ENCODE data around the gene CFD.
"Not testable (repeated sequence)": the region's sequence is repeated elsewhere in the genome, so short reads cannot be mapped to it uniquely, and the experiment has no call there.

The CFD gene

DNA sequence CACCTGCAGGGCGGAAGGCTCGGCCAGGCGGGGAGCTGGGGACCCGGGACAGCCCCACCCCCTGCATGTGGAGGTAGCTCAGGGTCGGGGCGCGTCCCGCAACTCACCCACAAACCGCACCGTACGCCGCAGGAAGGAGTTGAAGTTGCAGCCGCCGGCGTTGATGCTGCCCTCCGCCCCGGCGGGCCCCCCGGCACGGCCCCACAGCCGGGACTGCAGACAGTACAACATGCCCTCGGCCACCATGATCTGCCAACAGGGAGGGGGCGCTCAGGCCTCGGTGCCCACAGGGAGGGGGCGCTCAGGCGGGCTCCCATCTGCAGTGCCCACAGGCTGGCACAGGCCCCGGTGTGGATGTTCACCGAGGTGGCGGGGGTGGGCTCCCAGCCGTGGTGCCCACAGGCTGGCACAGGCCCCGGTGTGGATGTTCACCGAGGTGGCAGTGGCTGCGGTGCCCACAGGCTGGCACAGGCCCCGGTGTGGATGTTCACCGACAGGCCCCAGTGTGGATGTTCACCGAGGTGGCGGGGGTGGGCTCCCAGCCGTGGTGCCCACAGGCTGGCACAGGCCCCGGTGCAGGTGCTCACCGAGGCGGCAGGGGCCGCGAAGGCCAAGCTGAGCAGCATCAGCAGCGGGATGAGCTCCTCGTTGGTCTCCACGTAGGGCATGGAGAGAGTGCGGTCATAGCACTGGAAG lies 44.2 kb upstream of the CFD start:
- H3K4me3 ChIP-seq (ENCODE audit: low read length in 2 of 2) = no peak overlapping the region
- H3K4me1 ChIP-seq (ENCODE audit: control insufficient read depth, insufficient read depth, low read length) = no peaks in the 10 kb centered on the region
- no peaks in the 10 kb centered on the region for H3K9me3 ChIP-seq (ENCODE audit: control insufficient read depth in 2 of 2, low read length in 2 of 2)
- H3K27ac ChIP-seq (ENCODE audit: low read length) = no peak overlapping the region
- H3K36me3 ChIP-seq (ENCODE audit: control insufficient read depth in 2 of 2, insufficient read depth in 2 of 2, low read length in 2 of 2) = peaks cover 4 to 8% of the 10 kb centered on the region in 2 donors
- no peaks in the 10 kb centered on the region for H3K27me3 ChIP-seq (ENCODE audit: control insufficient read depth in 1 of 2, insufficient read depth in 2 of 2, low read length in 2 of 2)
- no peak overlapping the region for H3K9ac ChIP-seq (ENCODE audit: low read length in 2 of 2)

DNA sequence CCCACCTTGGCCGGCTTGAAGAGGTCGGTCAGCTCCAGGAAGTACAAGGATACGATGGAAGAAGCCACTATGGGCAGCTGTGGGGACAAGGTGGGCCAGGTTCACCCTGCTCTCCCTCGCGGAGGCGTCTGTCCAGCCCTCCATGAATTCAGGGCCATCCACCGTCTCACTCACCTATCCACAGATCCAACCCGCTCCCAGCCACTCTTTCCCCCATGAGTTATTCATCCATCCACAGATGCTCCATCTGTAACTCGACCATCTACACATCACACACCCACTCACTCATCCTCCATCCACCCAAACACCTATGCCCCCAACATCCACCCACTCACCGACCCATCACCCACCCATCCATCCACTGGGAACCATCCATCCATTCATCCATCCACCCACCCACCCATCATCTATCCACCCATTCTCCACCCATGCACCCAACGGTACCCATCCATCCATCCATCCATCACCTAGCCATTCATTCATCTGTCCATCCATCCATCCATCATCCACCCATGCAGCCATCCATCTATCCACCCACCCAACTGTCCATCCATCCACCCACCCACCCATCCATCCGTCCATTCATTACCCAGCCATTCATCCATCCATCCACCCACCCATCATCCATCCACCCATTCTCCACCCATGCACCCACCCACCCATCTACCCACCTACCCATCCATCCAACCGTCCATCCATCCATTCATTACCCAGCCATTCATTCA lies 43.5 kb upstream of the CFD start:
- no peak overlapping the region for H3K9ac ChIP-seq (ENCODE audit: low read length in 2 of 2)
- peaks cover 0 to 5% of the 10 kb centered on the region in 2 donors for H3K36me3 ChIP-seq (ENCODE audit: control insufficient read depth in 2 of 2, insufficient read depth in 2 of 2, low read length in 2 of 2)
- H3K9me3 ChIP-seq (ENCODE audit: control insufficient read depth in 2 of 2, low read length in 2 of 2) = no peaks in the 10 kb centered on the region
- H3K27me3 ChIP-seq (ENCODE audit: control insufficient read depth in 1 of 2, insufficient read depth in 2 of 2, low read length in 2 of 2) = no peaks in the 10 kb centered on the region
- H3K4me1 ChIP-seq (ENCODE audit: control insufficient read depth, insufficient read depth, low read length) = no peaks in the 10 kb centered on the region
- no peak overlapping the region for H3K27ac ChIP-seq (ENCODE audit: low read length)
- H3K4me3 ChIP-seq (ENCODE audit: low read length in 2 of 2) = no peak overlapping the region

- Histone ChIP-seq H3K36me3 (ENCODE audit: control insufficient read depth in 2 of 2, insufficient read depth in 2 of 2, low read length in 2 of 2) (peaks cover 0 to 5% of the 10 kb centered on the region in 2 donors), H3K27ac (ENCODE audit: low read length) (no peak overlapping the region), H3K9ac (ENCODE audit: low read length in 2 of 2) (no peak overlapping the region), H3K9me3 (ENCODE audit: control insufficient read depth in 2 of 2, low read length in 2 of 2) (no peaks in the 10 kb centered on the region), H3K27me3 (ENCODE audit: control insufficient read depth in 1 of 2, insufficient read depth in 2 of 2, low read length in 2 of 2) (peaks cover 0 to 3% of the 10 kb centered on the region in 2 donors), H3K4me1 (ENCODE audit: control insufficient read depth, insufficient read depth, low read length) (peaks cover 2% of the 10 kb centered on the region), H3K4me3 (ENCODE audit: low read length in 2 of 2) (no peak overlapping the region)
Measured at GRCh38 chr19:816500-816857, 43.0 kb upstream of the CFD start.

DNA sequence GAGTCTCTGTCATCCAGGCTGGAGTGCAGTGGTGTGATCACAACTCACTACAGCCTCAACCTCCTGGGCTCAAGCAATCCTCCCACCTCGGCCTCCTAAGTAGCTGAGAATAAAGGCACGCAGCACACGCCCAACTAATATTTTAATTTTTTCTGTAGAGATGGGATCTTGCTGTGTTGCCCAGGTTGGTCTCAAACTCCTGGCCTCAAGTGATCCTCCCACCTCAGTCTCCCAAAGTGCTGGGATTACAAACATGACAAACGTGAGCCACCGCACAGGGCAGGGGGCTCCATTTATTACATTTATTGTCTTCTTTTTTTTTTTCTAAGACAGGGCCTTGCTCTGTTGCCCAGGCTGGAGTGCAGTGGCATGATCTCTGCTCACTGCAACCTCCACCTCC lies 39.3 kb upstream of the CFD start:
- not testable (repeated sequence) for H3K9me3 ChIP-seq (ENCODE audit: control insufficient read depth in 2 of 2, low read length in 2 of 2); H3K4me1 ChIP-seq (ENCODE audit: control insufficient read depth, insufficient read depth, low read length); H3K27ac ChIP-seq (ENCODE audit: low read length); H3K36me3 ChIP-seq (ENCODE audit: control insufficient read depth in 2 of 2, insufficient read depth in 2 of 2, low read length in 2 of 2); H3K4me3 ChIP-seq (ENCODE audit: low read length in 2 of 2); H3K9ac ChIP-seq (ENCODE audit: low read length in 2 of 2)
- peaks cover 7 to 17% of the 10 kb centered on the region in 2 donors for H3K27me3 ChIP-seq (ENCODE audit: control insufficient read depth in 1 of 2, insufficient read depth in 2 of 2, low read length in 2 of 2)

- peaks cover 5% of the 10 kb centered on the region for H3K4me1 ChIP-seq (ENCODE audit: control insufficient read depth, insufficient read depth, low read length)
- no peak overlapping the region for H3K27ac ChIP-seq (ENCODE audit: low read length)
- H3K4me3 ChIP-seq (ENCODE audit: low read length in 2 of 2) = peak overlapping the region in 1 of 2 donors; percentile 29
- H3K9me3 ChIP-seq (ENCODE audit: control insufficient read depth in 2 of 2, low read length in 2 of 2) = no peaks in the 10 kb centered on the region
- peaks cover 7 to 17% of the 10 kb centered on the region in 2 donors for H3K27me3 ChIP-seq (ENCODE audit: control insufficient read depth in 1 of 2, insufficient read depth in 2 of 2, low read length in 2 of 2)
- no peaks in the 10 kb centered on the region for H3K36me3 ChIP-seq (ENCODE audit: control insufficient read depth in 2 of 2, insufficient read depth in 2 of 2, low read length in 2 of 2)
- H3K9ac ChIP-seq (ENCODE audit: low read length in 2 of 2) = no peak overlapping the region
Measured at GRCh38 chr19:821231-821824, 38.1 kb upstream of the CFD start.

GRCh38 chr19:821825-822503 lies 37.5 kb upstream of the CFD start, which contains the start of gene PLPPR3:
TSS of gene PLPPR3 (minus strand) at chr19:821955. CDS start at chr19:821559, 396 bp downstream.
- no peaks in the 10 kb centered on the region for H3K36me3 ChIP-seq (ENCODE audit: control insufficient read depth in 2 of 2, insufficient read depth in 2 of 2, low read length in 2 of 2)
- peaks cover 7 to 17% of the 10 kb centered on the region in 2 donors for H3K27me3 ChIP-seq (ENCODE audit: control insufficient read depth in 1 of 2, insufficient read depth in 2 of 2, low read length in 2 of 2)
- no peak within 1 kb of the TSS for H3K9ac ChIP-seq (ENCODE audit: low read length in 2 of 2)
- H3K9me3 ChIP-seq (ENCODE audit: control insufficient read depth in 2 of 2, low read length in 2 of 2) = no peaks in the 10 kb centered on the region
- no peak within 1 kb of the TSS for H3K27ac ChIP-seq (ENCODE audit: low read length)
- peak within 1 kb of the TSS in 1 of 2 donors; percentile 29 for H3K4me3 ChIP-seq (ENCODE audit: low read length in 2 of 2)
- peaks cover 5% of the 10 kb centered on the region for H3K4me1 ChIP-seq (ENCODE audit: control insufficient read depth, insufficient read depth, low read length)

GRCh38 chr19:823565-824121 lies 35.8 kb upstream of the CFD start:
- no peak overlapping the region for H3K27ac ChIP-seq (ENCODE audit: low read length)
- H3K9me3 ChIP-seq (ENCODE audit: control insufficient read depth in 2 of 2, low read length in 2 of 2) = no peaks in the 10 kb centered on the region
- no peak overlapping the region for H3K4me3 ChIP-seq (ENCODE audit: low read length in 2 of 2)
- H3K36me3 ChIP-seq (ENCODE audit: control insufficient read depth in 2 of 2, insufficient read depth in 2 of 2, low read length in 2 of 2) = no peaks in the 10 kb centered on the region
- H3K27me3 ChIP-seq (ENCODE audit: control insufficient read depth in 1 of 2, insufficient read depth in 2 of 2, low read length in 2 of 2) = peaks cover 9 to 19% of the 10 kb centered on the region in 2 donors
- no peak overlapping the region for H3K9ac ChIP-seq (ENCODE audit: low read length in 2 of 2)
- H3K4me1 ChIP-seq (ENCODE audit: control insufficient read depth, insufficient read depth, low read length) = peaks cover 5% of the 10 kb centered on the region

DNA sequence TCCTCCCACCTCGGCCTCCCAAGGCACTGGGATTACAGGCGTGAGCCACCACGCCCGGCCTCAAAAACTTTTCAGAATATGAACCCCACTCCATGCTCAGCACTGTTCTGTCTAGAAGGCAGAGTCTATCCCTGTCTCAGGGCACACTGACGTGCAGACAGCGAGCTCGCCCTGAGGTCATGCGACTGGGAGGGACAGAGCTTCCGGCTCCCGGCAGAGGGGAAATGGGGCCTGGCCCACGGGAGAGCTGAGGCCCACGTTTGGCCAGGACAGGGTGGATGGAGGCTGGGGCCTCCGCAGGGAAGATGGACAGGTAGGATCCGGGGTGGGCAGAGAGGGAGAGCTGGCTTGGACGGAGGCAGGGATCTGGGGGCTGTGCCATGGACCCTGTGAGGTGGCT lies 34.6 kb upstream of the CFD start:
- H3K4me3 ChIP-seq (ENCODE audit: low read length in 2 of 2) = no peak overlapping the region
- peaks cover 5% of the 10 kb centered on the region for H3K4me1 ChIP-seq (ENCODE audit: control insufficient read depth, insufficient read depth, low read length)
- H3K27ac ChIP-seq (ENCODE audit: low read length) = no peak overlapping the region
- H3K27me3 ChIP-seq (ENCODE audit: control insufficient read depth in 1 of 2, insufficient read depth in 2 of 2, low read length in 2 of 2) = peaks cover 11 to 19% of the 10 kb centered on the region in 2 donors
- no peaks in the 10 kb centered on the region for H3K9me3 ChIP-seq (ENCODE audit: control insufficient read depth in 2 of 2, low read length in 2 of 2)
- no peaks in the 10 kb centered on the region for H3K36me3 ChIP-seq (ENCODE audit: control insufficient read depth in 2 of 2, insufficient read depth in 2 of 2, low read length in 2 of 2)
- no peak overlapping the region for H3K9ac ChIP-seq (ENCODE audit: low read length in 2 of 2)

- Histone ChIP-seq H3K4me1 (ENCODE audit: control insufficient read depth, insufficient read depth, low read length) (peaks cover 5% of the 10 kb centered on the region), H3K36me3 (ENCODE audit: control insufficient read depth in 2 of 2, insufficient read depth in 2 of 2, low read length in 2 of 2) (no peaks in the 10 kb centered on the region), H3K9ac (ENCODE audit: low read length in 2 of 2) (no peak overlapping the region), H3K4me3 (ENCODE audit: low read length in 2 of 2) (no peak overlapping the region), H3K9me3 (ENCODE audit: control insufficient read depth in 2 of 2, low read length in 2 of 2) (no peaks in the 10 kb centered on the region), H3K27me3 (ENCODE audit: control insufficient read depth in 1 of 2, insufficient read depth in 2 of 2, low read length in 2 of 2) (peaks cover 15 to 24% of the 10 kb centered on the region in 2 donors), H3K27ac (ENCODE audit: low read length) (no peak overlapping the region)
Measured at GRCh38 chr19:825897-826644, 33.4 kb upstream of the CFD start.

- no peaks in the 10 kb centered on the region for H3K36me3 ChIP-seq (ENCODE audit: control insufficient read depth in 2 of 2, insufficient read depth in 2 of 2, low read length in 2 of 2)
- H3K9me3 ChIP-seq (ENCODE audit: control insufficient read depth in 2 of 2, low read length in 2 of 2) = no peaks in the 10 kb centered on the region
- no peaks in the 10 kb centered on the region for H3K4me1 ChIP-seq (ENCODE audit: control insufficient read depth, insufficient read depth, low read length)
- no peak overlapping the region for H3K4me3 ChIP-seq (ENCODE audit: low read length in 2 of 2)
- H3K9ac ChIP-seq (ENCODE audit: low read length in 2 of 2) = no peak overlapping the region
- no peak overlapping the region for H3K27ac ChIP-seq (ENCODE audit: low read length)
- H3K27me3 ChIP-seq (ENCODE audit: control insufficient read depth in 1 of 2, insufficient read depth in 2 of 2, low read length in 2 of 2) = peaks cover 19 to 22% of the 10 kb centered on the region in 2 donors
Measured at GRCh38 chr19:827314-827709, 32.2 kb upstream of the CFD start.
